WTC11 (cell line): Measurements from ENCODE around the gene KNSTRN. TPM values are rescaled to one million over a fixed set of nuclear protein-coding genes. Genes with fewer than 3 reads are reported as not detected.

Experiments used
- AR ChIP-seq: fragments of 250-450 bp; sonication (Bioruptor Pico); IDR thresholded peaks from 2 replicates; pipeline ENCODE4 v1.9.0; 2021; ENCODE audit warnings: mild to moderate bottlenecking
- ATF1 ChIP-seq: sonication (generic); formaldehyde crosslinking; IDR thresholded peaks from 2 replicates; pipeline ENCODE4 v1.8.1; 2023; ENCODE audit warnings: mild to moderate bottlenecking, moderate library complexity, missing genetic modification reagents
- CREB1 ChIP-seq: sonication (generic); formaldehyde crosslinking; IDR thresholded peaks from 2 replicates; pipeline ENCODE4 v1.8.0; 2023; ENCODE audit warnings: mild to moderate bottlenecking, missing genetic modification reagents
- GABPB1 ChIP-seq: sonication (generic); formaldehyde crosslinking; IDR thresholded peaks from 2 replicates; pipeline ENCODE4 v1.8.1; 2023; ENCODE audit warnings: mild to moderate bottlenecking, missing genetic modification reagents
- JAZF1 ChIP-seq: fragments of 250-450 bp; sonication (Bioruptor Pico); IDR thresholded peaks from 2 replicates; pipeline ENCODE4 v1.9.0; 2021; ENCODE audit warnings: moderate library complexity, mild to moderate bottlenecking, inconsistent platforms
- MLX ChIP-seq: sonication (generic); formaldehyde crosslinking; IDR thresholded peaks from 2 replicates; pipeline ENCODE4 v1.8.1; 2023; ENCODE audit warnings: mild to moderate bottlenecking, missing genetic modification reagents, moderate library complexity
- MYBL2 ChIP-seq: sonication (generic); formaldehyde crosslinking; IDR thresholded peaks from 2 replicates; pipeline ENCODE4 v1.8.1; 2023; ENCODE audit warnings: mild to moderate bottlenecking, moderate library complexity, missing genetic modification reagents
- SP1 ChIP-seq: sonication (generic); formaldehyde crosslinking; conservative IDR thresholded peaks from 2 replicates; pipeline ENCODE4 v1.8.1; 2022; ENCODE audit warnings: missing genetic modification reagents
- TCF7 ChIP-seq: sonication (generic); formaldehyde crosslinking; IDR thresholded peaks from 2 replicates; pipeline ENCODE4 v1.8.0; 2022; ENCODE audit warnings: mild to moderate bottlenecking, low read depth, missing genetic modification reagents, moderate library complexity
- TEAD1 ChIP-seq: sonication (generic); formaldehyde crosslinking; IDR thresholded peaks from 2 replicates; pipeline ENCODE4 v1.8.0; 2022; ENCODE audit warnings: mild to moderate bottlenecking, missing genetic modification reagents
- ZNF263 ChIP-seq: sonication (generic); formaldehyde crosslinking; IDR thresholded peaks from 2 replicates; pipeline ENCODE4 v1.8.1; 2022; ENCODE audit warnings: low read depth, mild to moderate bottlenecking, moderate library complexity, missing genetic modification reagents
- ZNF396 ChIP-seq: fragments of 250-450 bp; sonication (Bioruptor Pico); IDR thresholded peaks from 2 replicates; pipeline ENCODE4 v1.8.0; 2021; ENCODE audit warnings: mild to moderate bottlenecking, moderate library complexity, borderline replicate concordance
- ZNF532 ChIP-seq: fragments of 250-450 bp; sonication (Bioruptor Pico); IDR thresholded peaks from 2 replicates; pipeline ENCODE4 v1.9.0; 2021; ENCODE audit warnings: mild to moderate bottlenecking, borderline replicate concordance
- ZNF671 ChIP-seq: fragments of 250-450 bp; sonication (Bioruptor Pico); IDR thresholded peaks from 2 replicates; pipeline ENCODE4 v1.8.0; 2021; ENCODE audit warnings: mild to moderate bottlenecking
- total RNA-seq: library from RNA; stranded (reverse); gene quantifications from 3 replicates; pipeline ENCODE4 v1.2.3, GENCODE V29; 2021
- TF ChIP-seq, protein P1 (sequence below): sonication (generic); formaldehyde crosslinking; IDR thresholded peaks from 2 replicates; pipeline ENCODE4 v1.8.0; 2023; ENCODE audit warnings: mild to moderate bottlenecking, missing genetic modification reagents
- TF ChIP-seq, protein P2 (sequence below): sonication (generic); formaldehyde crosslinking; IDR thresholded peaks from 2 replicates; pipeline ENCODE4 v1.8.0; 2022; ENCODE audit warnings: mild to moderate bottlenecking, missing genetic modification reagents

Gene KNSTRN
- total RNA-seq, 1 experiment from 2014 or later = 73.4 TPM

- TF ChIP-seq ZNF532 (no peak), JAZF1 (CRISPR knock-in tag) (no peak), SP1 (CRISPR knock-in tag) (no peak), CREB1 (CRISPR knock-in tag) (no peak), ZNF396 (CRISPR knock-in tag) (no peak), MLX (no peak), TCF7 (CRISPR knock-in tag) (no peak), ZNF263 (CRISPR knock-in tag) (no peak), TEAD1 (CRISPR knock-in tag) (peak; percentile 14; the same call in 1 of the 2 replicates), ZNF671 (CRISPR knock-in tag) (no peak), GABPB1 (no peak), ATF1 (CRISPR knock-in tag) (no peak), AR (CRISPR knock-in tag) (no peak), MYBL2 (CRISPR knock-in tag) (no peak)
- TF ChIP-seq, protein P1, sequence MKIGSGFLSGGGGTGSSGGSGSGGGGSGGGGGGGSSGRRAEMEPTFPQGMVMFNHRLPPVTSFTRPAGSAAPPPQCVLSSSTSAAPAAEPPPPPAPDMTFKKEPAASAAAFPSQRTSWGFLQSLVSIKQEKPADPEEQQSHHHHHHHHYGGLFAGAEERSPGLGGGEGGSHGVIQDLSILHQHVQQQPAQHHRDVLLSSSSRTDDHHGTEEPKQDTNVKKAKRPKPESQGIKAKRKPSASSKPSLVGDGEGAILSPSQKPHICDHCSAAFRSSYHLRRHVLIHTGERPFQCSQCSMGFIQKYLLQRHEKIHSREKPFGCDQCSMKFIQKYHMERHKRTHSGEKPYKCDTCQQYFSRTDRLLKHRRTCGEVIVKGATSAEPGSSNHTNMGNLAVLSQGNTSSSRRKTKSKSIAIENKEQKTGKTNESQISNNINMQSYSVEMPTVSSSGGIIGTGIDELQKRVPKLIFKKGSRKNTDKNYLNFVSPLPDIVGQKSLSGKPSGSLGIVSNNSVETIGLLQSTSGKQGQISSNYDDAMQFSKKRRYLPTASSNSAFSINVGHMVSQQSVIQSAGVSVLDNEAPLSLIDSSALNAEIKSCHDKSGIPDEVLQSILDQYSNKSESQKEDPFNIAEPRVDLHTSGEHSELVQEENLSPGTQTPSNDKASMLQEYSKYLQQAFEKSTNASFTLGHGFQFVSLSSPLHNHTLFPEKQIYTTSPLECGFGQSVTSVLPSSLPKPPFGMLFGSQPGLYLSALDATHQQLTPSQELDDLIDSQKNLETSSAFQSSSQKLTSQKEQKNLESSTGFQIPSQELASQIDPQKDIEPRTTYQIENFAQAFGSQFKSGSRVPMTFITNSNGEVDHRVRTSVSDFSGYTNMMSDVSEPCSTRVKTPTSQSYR (CRISPR knock-in tag) = no peak
- TF ChIP-seq, protein P2, sequence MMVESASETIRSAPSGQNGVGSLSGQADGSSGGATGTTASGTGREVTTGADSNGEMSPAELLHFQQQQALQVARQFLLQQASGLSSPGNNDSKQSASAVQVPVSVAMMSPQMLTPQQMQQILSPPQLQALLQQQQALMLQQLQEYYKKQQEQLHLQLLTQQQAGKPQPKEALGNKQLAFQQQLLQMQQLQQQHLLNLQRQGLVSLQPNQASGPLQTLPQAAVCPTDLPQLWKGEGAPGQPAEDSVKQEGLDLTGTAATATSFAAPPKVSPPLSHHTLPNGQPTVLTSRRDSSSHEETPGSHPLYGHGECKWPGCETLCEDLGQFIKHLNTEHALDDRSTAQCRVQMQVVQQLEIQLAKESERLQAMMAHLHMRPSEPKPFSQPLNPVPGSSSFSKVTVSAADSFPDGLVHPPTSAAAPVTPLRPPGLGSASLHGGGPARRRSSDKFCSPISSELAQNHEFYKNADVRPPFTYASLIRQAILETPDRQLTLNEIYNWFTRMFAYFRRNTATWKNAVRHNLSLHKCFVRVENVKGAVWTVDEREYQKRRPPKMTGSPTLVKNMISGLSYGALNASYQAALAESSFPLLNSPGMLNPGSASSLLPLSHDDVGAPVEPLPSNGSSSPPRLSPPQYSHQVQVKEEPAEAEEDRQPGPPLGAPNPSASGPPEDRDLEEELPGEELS (CRISPR knock-in tag) = no peak
These were observed 23.8 kb upstream of the KNSTRN start (continued) for GRCh38 chr15:40358471-40359353.
